Ovary (tissue), 9 donors: ENCODE results near the gene COL28A1. TPM values are rescaled to one million over a fixed set of nuclear protein-coding genes. Genes with fewer than 3 reads are reported as not detected.

Source experiments
- DNase-seq, 5 donors: peaks; one replicate each; pipeline ENCODE4 v3.0.0-alpha.2; 2019 to 2020
- H3K27ac ChIP-seq, 2 donors: fragments of 200-600 bp; one replicate each; pipeline versions ENCODE4 v1.5.1 to v1.8.0; 2019 to 2022
- H3K27me3 ChIP-seq: fragments of 200-600 bp; one replicate; pipeline ENCODE4 v1.8.0; 2022
- H3K36me3 ChIP-seq: fragments of 200-600 bp; sonication (generic); one replicate; pipeline ENCODE4 v1.5.1; 2019
- H3K4me1 ChIP-seq: one replicate; pipeline ENCODE4 v1.8.1; 2013; ENCODE audit warnings: mild to moderate bottlenecking, moderate library complexity; ENCODE audit not compliant: insufficient read depth
- H3K4me3 ChIP-seq: fragments of 200-600 bp; sonication (generic); one replicate; pipeline ENCODE4 v1.5.1; 2017
- H3K9me3 ChIP-seq, 2 donors: fragments of 200-600 bp in 1 of 2; sonication (generic) in 1 of 2; one replicate each; pipeline versions ENCODE4 v1.5.1 to v1.8.1; 2013 to 2019; ENCODE audit warnings: mild to moderate bottlenecking in 1 of 2, moderate library complexity in 1 of 2
- CTCF ChIP-seq, 3 donors: fragments of 450-650 bp in 2 of 3; fragments of 200-600 bp in 1 of 3; IDR thresholded peaks; one replicate each; pipeline versions ENCODE4 v1.5.1 to v1.8.0; 2016 to 2022; ENCODE audit warnings: antibody characterized with exemption in 3 of 3, mild to moderate bottlenecking in 1 of 3
- EP300 ChIP-seq: sonication (generic); formaldehyde crosslinking; IDR thresholded peaks from one replicate; pipeline ENCODE4 v1.6.1; 2017; ENCODE audit warnings: antibody characterized with exemption
- POLR2A ChIP-seq: fragments of 450-650 bp; IDR thresholded peaks from one replicate; pipeline ENCODE4 v1.6.1; 2017; ENCODE audit warnings: antibody characterized with exemption, mild to moderate bottlenecking, moderate library complexity
- WGBS, 3 donors: extraction: QIAGEN DNeasy Blood & Tissue Kit in 1 of 3; methylation state at CpG; one replicate each; pipeline versions ENCODE4 v1.1.5 to v1.1.7; 2013 to 2017; 5-methylcytosine and 5-hydroxymethylcytosine counted together
- intact Hi-C, 4 donors: fragments of 100-400 bp; cut with DNase I; formaldehyde crosslinking; loops; one replicate each; pipeline versions ENCODE4 v1.11.0 to v1.15.1; 2022 to 2023
- polyA plus RNA-seq, 2 donors: library from polyadenylated mRNA; stranded (reverse); fragments of 200-250 nt in 1 of 2; fragments of 350-450 nt in 1 of 2; fragmentation: Illumina TruSeq in 1 of 2; extraction: RNeasy Lipid Tissue Mini Kit (QIAGEN cat#74804) in 1 of 2; gene quantifications; one replicate each; pipeline ENCODE4 v1.2.3, GENCODE V29; 2013 to 2014
- total RNA-seq, 7 donors: library from RNA; depleted of rRNA in 2 of 7; stranded (reverse); fragments of >200 nt in 2 of 7; fragmentation: NEBNext Ultra II Directional in 3 of 7; extraction: Animal tissue kit (Norgen Biotek cat#: 25700) in 3 of 7; gene quantifications; one replicate each; pipeline versions ENCODE4 v1.1.0 to v1.2.4, GENCODE V29; 2016 to 2023
- donor health status: DM: no; HTN: no; CAD: no; lungs with moderate emphysema.
- donor health status: DM: no; HTN: no; CAD: no.
- donor health status: Bipolar disorder and iron deficiency.
- donor health status: DM: yes; HTN: yes; CAD: no.
- donor health status: DM: no; HTN: no; CAD: no.
- donor health status: DM: yes; HTN: yes; CAD: no.

COL28A1 gene
- total and polyA plus RNA-seq, 9 donors: 0.29 to 4.2 (median 1.4) TPM

- TF ChIP-seq POLR2A (no peak), CTCF (IDR thresholded peaks at IDR 0.05) (no peak), EP300 (no peak)
- no peak overlapping the region for H3K27ac ChIP-seq
- no peaks in the 10 kb centered on the region for H3K36me3 ChIP-seq
- H3K4me1 ChIP-seq: no peaks in the 10 kb centered on the region
- DNase-seq: no peak
- H3K4me3 ChIP-seq: no peak overlapping the region
- H3K27me3 ChIP-seq: no peaks in the 10 kb centered on the region
- intact Hi-C loops: no loop called here
- 59 to 83% (median 67%) methylated on average over 2 of the region's 2 CpGs for WGBS, 3 donors
- H3K9me3 ChIP-seq: no peaks in the 10 kb centered on the region
Observed at GRCh38 chr7:7519056-7519455, 16.6 kb downstream of the COL28A1 start.

- H3K27ac ChIP-seq: no peak overlapping the region
- H3K36me3 ChIP-seq: no peaks in the 10 kb centered on the region
- no peak for DNase-seq
- H3K4me1 ChIP-seq: no peaks in the 10 kb centered on the region
- WGBS, 3 donors: 42 to 51% (median 47%) methylated on average over 3 of the region's 3 CpGs
- H3K27me3 ChIP-seq: no peaks in the 10 kb centered on the region
- no peaks in the 10 kb centered on the region for H3K9me3 ChIP-seq
- H3K4me3 ChIP-seq: no peak overlapping the region
- intact Hi-C loops: no loop called here
- no peak for TF ChIP-seq CTCF (IDR thresholded peaks at IDR 0.05)
- TF ChIP-seq EP300: no peak
- no peak for TF ChIP-seq POLR2A
Observed at GRCh38 chr7:7517754-7518153, 17.9 kb downstream of the COL28A1 start.

GRCh38 chr7:7516662-7517061 is 19.0 kb downstream of the COL28A1 start:
- intact Hi-C loops: no loop called here
- Histone ChIP-seq H3K27ac (no peak overlapping the region), H3K27me3 (no peaks in the 10 kb centered on the region), H3K9me3 (no peaks in the 10 kb centered on the region), H3K4me1 (no peaks in the 10 kb centered on the region), H3K4me3 (no peak overlapping the region), H3K36me3 (no peaks in the 10 kb centered on the region)
- WGBS, 3 donors: 34 to 45% (median 43%) methylated on average over 1 of the region's 1 CpG
- no peak for DNase-seq
- TF ChIP-seq CTCF (IDR thresholded peaks at IDR 0.05) (no peak), EP300 (no peak), POLR2A (no peak)

GRCh38 chr7:7516156-7516555 is 19.5 kb downstream of the COL28A1 start:
- no peak overlapping the region for H3K4me3 ChIP-seq
- WGBS, 3 donors: 77 to 83% (median 80%) methylated on average over 2 of the region's 2 CpGs
- no peaks in the 10 kb centered on the region for H3K27me3 ChIP-seq
- H3K9me3 ChIP-seq: no peaks in the 10 kb centered on the region
- no peak for DNase-seq
- TF ChIP-seq EP300 (no peak), POLR2A (no peak), CTCF (IDR thresholded peaks at IDR 0.05) (no peak)
- intact Hi-C loops: no loop called here
- H3K36me3 ChIP-seq: no peaks in the 10 kb centered on the region
- no peaks in the 10 kb centered on the region for H3K4me1 ChIP-seq
- H3K27ac ChIP-seq: no peak overlapping the region
